Activated CD8-positive, alpha-beta T cell treated with anti-CD3 and anti-CD28 coated beads for 36 hours (primary cell): ENCODE measurements around the gene CLEC19A. TPM values are rescaled to one million over a fixed set of nuclear protein-coding genes. Genes with fewer than 3 reads are reported as not detected.

Experiments
- ATAC-seq: fragments of 200-7000 bp; cut with Tn5 transposase; one replicate; pipeline ENCODE4 v1.10.0; 2021; ENCODE audit warnings: mild to moderate bottlenecking, moderate library complexity
- CTCF ChIA-PET: fragments of 350-600 bp; sonication (Branson Sonifier 250); formaldehyde crosslinking; loops from one replicate; lab custom pipeline; 2021; ENCODE audit warnings: antibody characterized with exemption; lab: Charles Lee
- POLR2A ChIA-PET: fragments of 350-600 bp; sonication (Branson Sonifier 250); formaldehyde crosslinking; loops from one replicate; lab custom pipeline; 2021; ENCODE audit warnings: antibody characterized with exemption; lab: Charles Lee
- DNase-seq: peaks from one replicate; pipeline ENCODE4 v3.0.0-alpha.2; 2020
- H3K27ac Mint-ChIP-seq: one replicate; pipeline ENCODE4 v1.8.0; 2021; ENCODE audit warnings: mild to moderate bottlenecking, mixed read lengths
- H3K27me3 Mint-ChIP-seq: one replicate; pipeline ENCODE4 v1.8.0; 2021; ENCODE audit warnings: mixed read lengths
- H3K36me3 Mint-ChIP-seq: one replicate; pipeline ENCODE4 v1.8.0; 2021; ENCODE audit warnings: low read depth, mixed read lengths
- H3K4me1 Mint-ChIP-seq: one replicate; pipeline ENCODE4 v1.8.0; 2021; ENCODE audit warnings: low read depth, mixed read lengths
- H3K4me3 Mint-ChIP-seq: one replicate; pipeline ENCODE4 v1.8.0; 2021; ENCODE audit warnings: mild to moderate bottlenecking, moderate library complexity, mixed read lengths
- H3K9me3 Mint-ChIP-seq: one replicate; pipeline ENCODE4 v1.8.0; 2021; ENCODE audit warnings: mixed read lengths
- CTCF ChIP-seq: fragments of 200-600 bp; IDR thresholded peaks from one replicate; pipeline ENCODE4 v1.8.0; 2022; ENCODE audit warnings: antibody characterized with exemption, mild to moderate bottlenecking
- intact Hi-C: fragments of 100-400 bp; cut with micrococcal nuclease; formaldehyde crosslinking; loops from one replicate; pipeline ENCODE4 v1.10.0; 2022
- total RNA-seq, 2 experiments: library from RNA; stranded (reverse); gene quantifications; one replicate each; pipeline ENCODE4 v1.2.3, GENCODE V29; 2021

CLEC19A gene
- total RNA-seq, 2 experiments from 2014 or later: not detected

- no peak overlapping the region for H3K27ac Mint-ChIP-seq
- TF ChIP-seq CTCF: no peak
- ChIA-PET POLR2A (no interaction called here), CTCF (no interaction called here)
- DNase-seq (no peak), ATAC-seq (no peak)
- no peaks in the 10 kb centered on the region for H3K36me3 Mint-ChIP-seq
- no peak overlapping the region for H3K4me3 Mint-ChIP-seq
- H3K27me3 Mint-ChIP-seq: no peaks in the 10 kb centered on the region
- no peaks in the 10 kb centered on the region for H3K4me1 Mint-ChIP-seq
- intact Hi-C loops: no loop called here
- peaks cover 13% of the 10 kb centered on the region for H3K9me3 Mint-ChIP-seq
Measured at GRCh38 chr16:19240494-19240893, 45.0 kb upstream of the CLEC19A start.

- ChIA-PET CTCF (no interaction called here), POLR2A (no interaction called here)
- H3K4me3 Mint-ChIP-seq: no peak overlapping the region
- H3K27me3 Mint-ChIP-seq: no peaks in the 10 kb centered on the region
- ATAC-seq: no peak
- intact Hi-C loops: no loop called here
- no peak for TF ChIP-seq CTCF
- DNase-seq: no peak
- H3K27ac Mint-ChIP-seq: no peak overlapping the region
- H3K36me3 Mint-ChIP-seq: no peaks in the 10 kb centered on the region
- peaks cover 4% of the 10 kb centered on the region for H3K9me3 Mint-ChIP-seq
- no peaks in the 10 kb centered on the region for H3K4me1 Mint-ChIP-seq
Measured at GRCh38 chr16:19241512-19241911, 44.0 kb upstream of the CLEC19A start.

- no peaks in the 10 kb centered on the region for H3K36me3 Mint-ChIP-seq
- TF ChIP-seq CTCF: no peak
- ChIA-PET POLR2A (interaction anchor here (0.6 kb wide), 1 partner anchor 1088 kb away, joined by 3 read pairs; no protein-coding TSS in a partner anchor), CTCF (no interaction called here)
- no peaks in the 10 kb centered on the region for H3K4me1 Mint-ChIP-seq
- ATAC-seq (no peak), DNase-seq (no peak)
- H3K4me3 Mint-ChIP-seq: no peak overlapping the region
- no peak overlapping the region for H3K27ac Mint-ChIP-seq
- no peaks in the 10 kb centered on the region for H3K27me3 Mint-ChIP-seq
- H3K9me3 Mint-ChIP-seq: peaks cover 4% of the 10 kb centered on the region
- intact Hi-C loops: no loop called here
Measured at GRCh38 chr16:19242186-19242585, 43.3 kb upstream of the CLEC19A start.

GRCh38 chr16:19242987-19243575 is 42.5 kb upstream of the CLEC19A start:
- H3K4me1 Mint-ChIP-seq: no peaks in the 10 kb centered on the region
- CTCF ChIA-PET: no interaction called here
- DNase-seq (no peak), ATAC-seq (no peak)
- H3K36me3 Mint-ChIP-seq: no peaks in the 10 kb centered on the region
- intact Hi-C loops: no loop called here
- H3K4me3 Mint-ChIP-seq: no peak overlapping the region
- POLR2A ChIA-PET: no interaction called here
- no peak overlapping the region for H3K27ac Mint-ChIP-seq
- H3K9me3 Mint-ChIP-seq: peaks cover 7% of the 10 kb centered on the region
- no peak for TF ChIP-seq CTCF
- H3K27me3 Mint-ChIP-seq: no peaks in the 10 kb centered on the region

- Mint-ChIP-seq H3K4me1 (no peaks in the 10 kb centered on the region), H3K36me3 (no peaks in the 10 kb centered on the region), H3K27me3 (no peaks in the 10 kb centered on the region), H3K27ac (no peak overlapping the region), H3K9me3 (peaks cover 8% of the 10 kb centered on the region), H3K4me3 (no peak overlapping the region)
- DNase-seq: no peak
- CTCF ChIA-PET: no interaction called here
- intact Hi-C loops: no loop called here
- TF ChIP-seq CTCF: no peak
- POLR2A ChIA-PET: no interaction called here
- no peak for ATAC-seq
Measured at GRCh38 chr16:19245326-19245925, 40.1 kb upstream of the CLEC19A start.
